ENCODE measurements around the gene TMEM151B. TPM values are rescaled to one million over a fixed set of nuclear protein-coding genes. Genes with fewer than 3 reads are reported as not detected.

The TMEM151B gene
- total and polyA plus RNA-seq, 10 of the 15 experiments (the other 5 are each of a cell fraction or from before 2014, with no cell fraction given) = 0.01 to 0.19 (median 0.05) TPM; not detected in 6

- TF ChIP-seq, protein P1, sequence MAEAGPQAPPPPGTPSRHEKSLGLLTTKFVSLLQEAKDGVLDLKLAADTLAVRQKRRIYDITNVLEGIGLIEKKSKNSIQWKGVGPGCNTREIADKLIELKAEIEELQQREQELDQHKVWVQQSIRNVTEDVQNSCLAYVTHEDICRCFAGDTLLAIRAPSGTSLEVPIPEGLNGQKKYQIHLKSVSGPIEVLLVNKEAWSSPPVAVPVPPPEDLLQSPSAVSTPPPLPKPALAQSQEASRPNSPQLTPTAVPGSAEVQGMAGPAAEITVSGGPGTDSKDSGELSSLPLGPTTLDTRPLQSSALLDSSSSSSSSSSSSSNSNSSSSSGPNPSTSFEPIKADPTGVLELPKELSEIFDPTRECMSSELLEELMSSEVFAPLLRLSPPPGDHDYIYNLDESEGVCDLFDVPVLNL (IDR thresholded peaks at IDR 0.05; ENCODE audit: low read depth, low read length) = no peak
- peak; percentile 57; the same call in 1 of the 2 replicates for TF ChIP-seq BACH1 (IDR thresholded peaks at IDR 0.05; ENCODE audit: borderline replicate concordance)
- no peak for TF ChIP-seq PRDM15 (CRISPR knock-in tag; IDR thresholded peaks at IDR 0.05)
- no peak for TF ChIP-seq SP1 (IDR thresholded peaks at IDR 0.05; ENCODE audit: low read depth, low read length)
- no peak for TF ChIP-seq ATF3 (IDR thresholded peaks at IDR 0.05; ENCODE audit: borderline replicate concordance, extremely low read depth, low read depth, low read length)
- 0 out of 4 replicates have a peak, but pooled peaks of 1 of the 2 experiments have one; percentile 8 for TF ChIP-seq IKZF2 (IDR thresholded peaks at IDR 0.05)
- TF ChIP-seq CREB1 (IDR thresholded peaks at IDR 0.05; ENCODE audit: low read depth) = no peak
- 0 out of 2 replicates have a peak, but pooled peaks have one; percentile 5 for TF ChIP-seq POLR2AphosphoS2 (IDR thresholded peaks at IDR 0.05; ENCODE audit: low read depth, low read length)
- 0 out of 2 replicates have a peak, but pooled peaks have one; percentile 33 for TF ChIP-seq SMAD5 (IDR thresholded peaks at IDR 0.05; ENCODE audit: low read depth)
- TF ChIP-seq HDGF (IDR thresholded peaks at IDR 0.05) = peak; percentile 11; the same call in 1 of the 2 replicates
- TF ChIP-seq, protein P2, sequence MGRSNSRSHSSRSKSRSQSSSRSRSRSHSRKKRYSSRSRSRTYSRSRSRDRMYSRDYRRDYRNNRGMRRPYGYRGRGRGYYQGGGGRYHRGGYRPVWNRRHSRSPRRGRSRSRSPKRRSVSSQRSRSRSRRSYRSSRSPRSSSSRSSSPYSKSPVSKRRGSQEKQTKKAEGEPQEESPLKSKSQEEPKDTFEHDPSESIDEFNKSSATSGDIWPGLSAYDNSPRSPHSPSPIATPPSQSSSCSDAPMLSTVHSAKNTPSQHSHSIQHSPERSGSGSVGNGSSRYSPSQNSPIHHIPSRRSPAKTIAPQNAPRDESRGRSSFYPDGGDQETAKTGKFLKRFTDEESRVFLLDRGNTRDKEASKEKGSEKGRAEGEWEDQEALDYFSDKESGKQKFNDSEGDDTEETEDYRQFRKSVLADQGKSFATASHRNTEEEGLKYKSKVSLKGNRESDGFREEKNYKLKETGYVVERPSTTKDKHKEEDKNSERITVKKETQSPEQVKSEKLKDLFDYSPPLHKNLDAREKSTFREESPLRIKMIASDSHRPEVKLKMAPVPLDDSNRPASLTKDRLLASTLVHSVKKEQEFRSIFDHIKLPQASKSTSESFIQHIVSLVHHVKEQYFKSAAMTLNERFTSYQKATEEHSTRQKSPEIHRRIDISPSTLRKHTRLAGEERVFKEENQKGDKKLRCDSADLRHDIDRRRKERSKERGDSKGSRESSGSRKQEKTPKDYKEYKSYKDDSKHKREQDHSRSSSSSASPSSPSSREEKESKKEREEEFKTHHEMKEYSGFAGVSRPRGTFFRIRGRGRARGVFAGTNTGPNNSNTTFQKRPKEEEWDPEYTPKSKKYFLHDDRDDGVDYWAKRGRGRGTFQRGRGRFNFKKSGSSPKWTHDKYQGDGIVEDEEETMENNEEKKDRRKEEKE (IDR thresholded peaks at IDR 0.05) = no peak
Measured at GRCh38 chr6:44262467-44263353, 7.5 kb upstream of the TMEM151B start (continued).

Measured in GM12878 (cell line).